ENCODE results near the gene OR6B2.

GRCh38 chr2:240032406-240033329 is 2.4 kb upstream of the OR6B2 start:
- TF ChIP-seq, protein P1, sequence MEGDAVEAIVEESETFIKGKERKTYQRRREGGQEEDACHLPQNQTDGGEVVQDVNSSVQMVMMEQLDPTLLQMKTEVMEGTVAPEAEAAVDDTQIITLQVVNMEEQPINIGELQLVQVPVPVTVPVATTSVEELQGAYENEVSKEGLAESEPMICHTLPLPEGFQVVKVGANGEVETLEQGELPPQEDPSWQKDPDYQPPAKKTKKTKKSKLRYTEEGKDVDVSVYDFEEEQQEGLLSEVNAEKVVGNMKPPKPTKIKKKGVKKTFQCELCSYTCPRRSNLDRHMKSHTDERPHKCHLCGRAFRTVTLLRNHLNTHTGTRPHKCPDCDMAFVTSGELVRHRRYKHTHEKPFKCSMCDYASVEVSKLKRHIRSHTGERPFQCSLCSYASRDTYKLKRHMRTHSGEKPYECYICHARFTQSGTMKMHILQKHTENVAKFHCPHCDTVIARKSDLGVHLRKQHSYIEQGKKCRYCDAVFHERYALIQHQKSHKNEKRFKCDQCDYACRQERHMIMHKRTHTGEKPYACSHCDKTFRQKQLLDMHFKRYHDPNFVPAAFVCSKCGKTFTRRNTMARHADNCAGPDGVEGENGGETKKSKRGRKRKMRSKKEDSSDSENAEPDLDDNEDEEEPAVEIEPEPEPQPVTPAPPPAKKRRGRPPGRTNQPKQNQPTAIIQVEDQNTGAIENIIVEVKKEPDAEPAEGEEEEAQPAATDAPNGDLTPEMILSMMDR (IDR thresholded peaks at IDR 0.05): no peak
- no peak for TF ChIP-seq POLR2A (IDR thresholded peaks at IDR 0.05)
